Effector CD8-positive, alpha-beta T cell (primary cell): Measurements from ENCODE around the gene ANGPT4.
"Not testable (repeated sequence)": the region's sequence is repeated elsewhere in the genome, so short reads cannot be mapped to it uniquely, and the experiment has no call there.

Source experiments
- DNase-seq: peaks from one replicate; lab custom pipeline; 2025; lab: John Stamatoyannopoulos, UW

Gene ANGPT4

GRCh38 chr20:873875-874607 is 42.1 kb downstream of the ANGPT4 start:
- no peak for DNase-seq

GRCh38 chr20:872855-873520 is 43.1 kb downstream of the ANGPT4 start:
- DNase-seq, result no peak

- DNase-seq, result no peak
These were observed 44.2 kb downstream of the ANGPT4 start for GRCh38 chr20:871948-872347.

- DNase-seq, result no peak
These were observed 44.7 kb downstream of the ANGPT4 start for GRCh38 chr20:871436-871835.

GRCh38 chr20:870758-871157 is 45.4 kb downstream of the ANGPT4 start:
- DNase-seq, result no peak

GRCh38 chr20:869606-870005 is 46.5 kb downstream of the ANGPT4 start:
- no peak for DNase-seq

GRCh38 chr20:868279-868678 is 47.9 kb downstream of the ANGPT4 start:
- DNase-seq, result no peak

- no peak for DNase-seq
These were observed 50.7 kb downstream of the ANGPT4 start for GRCh38 chr20:865440-865839.

- DNase-seq, result no peak
These were observed 55.2 kb downstream of the ANGPT4 start for GRCh38 chr20:860891-861290.

- DNase-seq, result no peak
These were observed 56.3 kb downstream of the ANGPT4 start for GRCh38 chr20:859751-860231.

GRCh38 chr20:858011-858410 is 58.1 kb downstream of the ANGPT4 start:
- DNase-seq, result no peak

- DNase-seq, result peak; percentile 15
These were observed 59.8 kb downstream of the ANGPT4 start for GRCh38 chr20:856361-856775.

GRCh38 chr20:855466-856360 is 60.4 kb downstream of the ANGPT4 start:
- DNase-seq, result no peak

GRCh38 chr20:854601-855000 is 61.5 kb downstream of the ANGPT4 start:
- DNase-seq, result no peak

- no peak for DNase-seq
These were observed 62.6 kb downstream of the ANGPT4 start for GRCh38 chr20:853406-853996.

GRCh38 chr20:848731-849130 is 67.4 kb downstream of the ANGPT4 start:
- DNase-seq, result not testable (repeated sequence)

- no peak for DNase-seq
These were observed 67.9 kb downstream of the ANGPT4 start for GRCh38 chr20:848193-848592.

- DNase-seq, result peak; percentile 44
These were observed 69.2 kb downstream of the ANGPT4 start for GRCh38 chr20:846894-847278.

GRCh38 chr20:845941-846893 is 69.9 kb downstream of the ANGPT4 start:
- DNase-seq, result no peak

GRCh38 chr20:845226-845868 is 70.8 kb downstream of the ANGPT4 start:
- no peak for DNase-seq
